MCF 10A (cell line): ENCODE measurements around the gene TSPYL4. TPM values are rescaled to one million over a fixed set of nuclear protein-coding genes. Genes with fewer than 3 reads are reported as not detected.

Source experiments
- BruUV-seq: library from RNA; stranded (reverse); fragments of 400-500 nt; replicated peaks from 2 replicates; lab custom pipeline; 2021; lab: Mats Ljungman, UMichigan
- CTCF ChIA-PET: fragments of 300-600 bp; sonication (Branson Sonifier 250); formaldehyde crosslinking; extraction: SDS; loops from one replicate; lab custom pipeline; 2021; ENCODE audit warnings: antibody characterized with exemption, inconsistent platforms; lab: Yijun Ruan, JAX
- POLR2A ChIA-PET: fragments of 300-600, 350-650 bp; sonication (Branson Sonifier 250); formaldehyde crosslinking; extraction: SDS; loops from one replicate; lab custom pipeline; 2020; ENCODE audit warnings: antibody characterized with exemption, inconsistent platforms; lab: Yijun Ruan, JAX
- DNase-seq: peaks from one replicate; pipeline ENCODE4 v3.0.0-alpha.2; 2018; ENCODE audit not compliant: unreplicated experiment
- H3K27ac Mint-ChIP-seq: one replicate; pipeline ENCODE4 v1.8.0; 2022; ENCODE audit warnings: mild to moderate bottlenecking, low read depth, mixed read lengths; ENCODE audit not compliant: unreplicated experiment
- H3K27me3 Mint-ChIP-seq: one replicate; pipeline ENCODE4 v1.8.0; 2022; ENCODE audit warnings: mixed read lengths; ENCODE audit not compliant: insufficient read depth, unreplicated experiment
- H3K36me3 Mint-ChIP-seq: one replicate; pipeline ENCODE4 v1.8.0; 2022; ENCODE audit warnings: mild to moderate bottlenecking, moderate library complexity, mixed read lengths; ENCODE audit not compliant: insufficient read depth, unreplicated experiment
- H3K4me1 Mint-ChIP-seq: one replicate; pipeline ENCODE4 v1.8.0; 2022; ENCODE audit warnings: mixed read lengths; ENCODE audit not compliant: insufficient read depth, unreplicated experiment
- H3K4me3 Mint-ChIP-seq: one replicate; pipeline ENCODE4 v1.8.0; 2022; ENCODE audit warnings: mild to moderate bottlenecking, moderate library complexity, mixed read lengths; ENCODE audit not compliant: unreplicated experiment
- H3K9me3 Mint-ChIP-seq: one replicate; pipeline ENCODE4 v1.8.0; 2022; ENCODE audit warnings: mixed read lengths; ENCODE audit not compliant: unreplicated experiment
- CTCF ChIP-seq: fragments of 200-600 bp; IDR thresholded peaks from one replicate; pipeline ENCODE4 v1.8.0; 2022; ENCODE audit warnings: antibody characterized with exemption, mild to moderate bottlenecking; ENCODE audit not compliant: unreplicated experiment
- intact Hi-C: fragments of 100-400 bp; cut with micrococcal nuclease; formaldehyde crosslinking; loops from 2 replicates; pipeline ENCODE4 v1.14.1; 2022
- total RNA-seq: library from RNA; stranded (reverse); gene quantifications from 2 replicates; pipeline ENCODE4 v1.2.3, GENCODE V29; 2022

TSPYL4 gene
- total RNA-seq, 1 experiment from 2014 or later = 9.1 TPM

DNA sequence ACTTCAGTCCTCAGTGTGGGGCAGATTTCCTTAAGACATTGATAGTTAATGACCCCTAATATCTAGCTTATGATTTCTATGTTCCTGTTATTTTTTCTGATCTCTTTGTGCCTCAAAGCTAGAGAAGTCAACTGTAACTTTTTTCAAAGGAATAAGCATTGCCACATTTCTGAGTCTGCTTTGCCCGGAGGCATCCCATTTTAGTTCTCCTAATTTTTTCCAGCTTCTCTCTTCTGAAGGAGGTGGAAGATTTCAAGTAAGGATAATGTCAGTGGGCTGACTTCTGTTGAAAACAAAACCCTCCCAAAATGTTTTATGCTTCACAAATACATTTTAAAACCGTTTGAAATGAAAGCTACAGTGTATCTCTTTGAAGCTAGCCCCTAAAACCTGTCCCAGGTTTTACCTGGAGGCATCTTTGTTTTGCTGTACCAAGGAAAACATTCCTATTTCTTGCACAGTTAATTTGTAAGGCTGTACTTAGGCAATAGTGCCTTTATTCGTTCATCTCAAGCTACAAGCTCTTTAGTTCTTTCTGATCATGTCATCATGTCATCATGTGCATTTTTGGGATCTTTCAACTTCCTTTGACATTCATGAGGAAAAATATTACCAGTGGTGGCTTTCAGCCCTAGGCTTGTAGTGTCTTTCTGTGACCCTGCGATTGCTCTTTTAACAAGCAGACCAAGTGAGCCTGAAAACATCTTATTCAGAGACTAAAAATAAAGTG, 45.7 kb downstream of the TSPYL4 start:
- no peak for TF ChIP-seq CTCF
- POLR2A ChIA-PET = interaction anchor here (0.8 to 1.3 kb wide), 3 partner anchors 9 to 72 kb away, joined by 3 to 8 read pairs (median 7); partner anchors contain the start of genes TSPYL1 and TSPYL4
- DNase-seq = no peak
- no TSS peak for BruUV-seq
- Mint-ChIP-seq H3K27me3 (no peaks in the 10 kb centered on the region), H3K27ac (no peak overlapping the region), H3K4me3 (no peak overlapping the region), H3K9me3 (no peaks in the 10 kb centered on the region), H3K36me3 (peaks cover 13% of the 10 kb centered on the region), H3K4me1 (peaks cover 29% of the 10 kb centered on the region)
- CTCF ChIA-PET = interaction anchor here (0.8 to 3.6 kb wide), 3 partner anchors 9 to 147 kb away, joined by 3 to 29 read pairs (median 4); partner anchors contain the start of gene FRK
- intact Hi-C loops = no loop called here

GRCh38 chr6:116206231-116206903, 47.5 kb downstream of the TSPYL4 start:
- BruUV-seq = no TSS peak
- Mint-ChIP-seq H3K27ac (no peak overlapping the region), H3K9me3 (no peaks in the 10 kb centered on the region), H3K36me3 (peaks cover 13% of the 10 kb centered on the region), H3K27me3 (no peaks in the 10 kb centered on the region), H3K4me1 (peaks cover 29% of the 10 kb centered on the region), H3K4me3 (no peak overlapping the region)
- intact Hi-C loops = no loop called here
- no peak for TF ChIP-seq CTCF
- ChIA-PET POLR2A (interaction anchor here (0.7 to 1.2 kb wide), 4 partner anchors 20 to 105 kb away, joined by 3 to 4 read pairs (median 3); no protein-coding TSS in a partner anchor), CTCF (interaction anchor here (0.5 to 3.6 kb wide), 2 partner anchors 11 to 1902 kb away, joined by 3 to 29 read pairs; no protein-coding TSS in a partner anchor)
- DNase-seq = peak; percentile 70

GRCh38 chr6:116205281-116205680, 48.6 kb downstream of the TSPYL4 start:
- DNase-seq = no peak

More at GRCh38 chr6:116205281-116205680, 48.6 kb downstream of the TSPYL4 start:
- Mint-ChIP-seq H3K9me3 (no peaks in the 10 kb centered on the region), H3K4me1 (peaks cover 31% of the 10 kb centered on the region), H3K27me3 (no peaks in the 10 kb centered on the region), H3K4me3 (no peak overlapping the region), H3K27ac (no peak overlapping the region), H3K36me3 (peaks cover 13% of the 10 kb centered on the region)
- intact Hi-C loops = no loop called here
- BruUV-seq = no TSS peak
- ChIA-PET POLR2A (no interaction called here), CTCF (interaction anchor here (0.6 to 0.9 kb wide), 4 partner anchors 11 to 88 kb away, joined by 3 read pairs; no protein-coding TSS in a partner anchor)
- no peak for TF ChIP-seq CTCF
